GM18858 (cell line): ENCODE data around the gene DCAF10.
"Not testable (repeated sequence)": the region's sequence is repeated elsewhere in the genome, so short reads cannot be mapped to it uniquely, and the experiment has no call there.

ENCODE experiments used
- ATAC-seq: cut with Tn5 transposase; IDR thresholded peaks from one replicate; pipeline ENCODE4 v1.9.1; 2021; ENCODE audit not compliant: unreplicated experiment

DCAF10 gene

GRCh38 chr9:37856551-37856950, 56.0 kb downstream of the DCAF10 start:
- ATAC-seq = no peak

GRCh38 chr9:37859043-37859442, 58.4 kb downstream of the DCAF10 start:
- no peak for ATAC-seq

- no peak for ATAC-seq
Measured at GRCh38 chr9:37862530-37862929, 61.9 kb downstream of the DCAF10 start.

- ATAC-seq = no peak
Measured at GRCh38 chr9:37870081-37870798, 69.6 kb downstream of the DCAF10 start.

GRCh38 chr9:37870799-37871176, 70.2 kb downstream of the DCAF10 start:
- ATAC-seq = no peak

GRCh38 chr9:37873955-37874354, 73.4 kb downstream of the DCAF10 start:
- ATAC-seq = no peak

GRCh38 chr9:37876376-37876775, 75.8 kb downstream of the DCAF10 start:
- no peak for ATAC-seq

GRCh38 chr9:37880916-37881479, 80.4 kb downstream of the DCAF10 start:
- ATAC-seq = no peak

- ATAC-seq = not testable (repeated sequence)
Measured at GRCh38 chr9:37887977-37888583, 87.5 kb downstream of the DCAF10 start.

- ATAC-seq = no peak
Measured at GRCh38 chr9:37889536-37889935, 88.9 kb downstream of the DCAF10 start.

GRCh38 chr9:37891042-37891441, 90.4 kb downstream of the DCAF10 start:
- not testable (repeated sequence) for ATAC-seq

- no peak for ATAC-seq
Measured at GRCh38 chr9:37892063-37892462, 91.5 kb downstream of the DCAF10 start.

GRCh38 chr9:37897665-37898064, 97.1 kb downstream of the DCAF10 start:
- ATAC-seq = no peak

GRCh38 chr9:37899041-37899440, 98.4 kb downstream of the DCAF10 start:
- ATAC-seq = no peak

GRCh38 chr9:37902131-37902530, 101.5 kb downstream of the DCAF10 start:
- ATAC-seq = no peak

GRCh38 chr9:37902796-37903646, 102.4 kb downstream of the DCAF10 start:
- no peak for ATAC-seq

- peak; percentile 79 for ATAC-seq
Measured at GRCh38 chr9:37903647-37904444, 103.2 kb downstream of the DCAF10 start, which contains the start of gene SLC25A51. SLC25A51 (minus strand) TSS chr9:37904127; CDS start chr9:37888550, 15,577 bp downstream.

GRCh38 chr9:37904445-37905130, 104.0 kb downstream of the DCAF10 start:
- no peak for ATAC-seq

GRCh38 chr9:37905131-37905505, 104.5 kb downstream of the DCAF10 start:
- no peak for ATAC-seq

GRCh38 chr9:37905776-37906175, 105.2 kb downstream of the DCAF10 start:
- ATAC-seq = no peak
